Testis (tissue), 2 donors: Measurements from ENCODE around the gene VIPR1.

ENCODE experiments used
- POLR2A ChIP-seq: fragments of 450-650 bp; IDR thresholded peaks from one replicate; pipeline ENCODE4 v1.6.1; 2017; ENCODE audit warnings: antibody characterized with exemption, mild to moderate bottlenecking, moderate library complexity
- TF ChIP-seq, protein P1 (sequence below), 3 experiments: fragments of 450-650 bp in 2 of 3; fragments of 200-600 bp in 1 of 3; sonication (generic) in 1 of 3; IDR thresholded peaks; one replicate each; pipeline ENCODE4 v1.5.1; 2016 to 2019; ENCODE audit warnings: antibody characterized with exemption in 3 of 3, mild to moderate bottlenecking in 2 of 3, moderate library complexity in 1 of 3

DNA sequence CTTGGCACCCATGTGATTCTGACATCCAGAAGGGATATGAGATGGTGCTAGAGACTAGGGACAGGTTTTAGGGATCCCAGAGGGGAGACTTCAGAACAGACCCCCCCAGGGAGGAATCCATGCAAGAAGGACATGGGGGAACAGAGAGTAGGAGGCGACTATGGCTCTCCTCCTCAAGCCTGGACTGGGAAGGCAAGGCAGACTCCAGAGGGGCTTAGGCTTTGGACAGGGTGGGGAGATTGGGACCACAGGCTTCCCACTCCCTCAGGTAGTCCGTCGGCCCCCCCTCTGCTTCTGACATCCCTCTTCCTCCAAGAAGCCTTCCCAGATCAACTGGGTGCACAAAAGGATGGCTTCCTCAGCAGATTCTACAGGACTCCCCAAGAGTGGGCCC is 3.0 kb upstream of the VIPR1 start:
- TF ChIP-seq, protein P1, sequence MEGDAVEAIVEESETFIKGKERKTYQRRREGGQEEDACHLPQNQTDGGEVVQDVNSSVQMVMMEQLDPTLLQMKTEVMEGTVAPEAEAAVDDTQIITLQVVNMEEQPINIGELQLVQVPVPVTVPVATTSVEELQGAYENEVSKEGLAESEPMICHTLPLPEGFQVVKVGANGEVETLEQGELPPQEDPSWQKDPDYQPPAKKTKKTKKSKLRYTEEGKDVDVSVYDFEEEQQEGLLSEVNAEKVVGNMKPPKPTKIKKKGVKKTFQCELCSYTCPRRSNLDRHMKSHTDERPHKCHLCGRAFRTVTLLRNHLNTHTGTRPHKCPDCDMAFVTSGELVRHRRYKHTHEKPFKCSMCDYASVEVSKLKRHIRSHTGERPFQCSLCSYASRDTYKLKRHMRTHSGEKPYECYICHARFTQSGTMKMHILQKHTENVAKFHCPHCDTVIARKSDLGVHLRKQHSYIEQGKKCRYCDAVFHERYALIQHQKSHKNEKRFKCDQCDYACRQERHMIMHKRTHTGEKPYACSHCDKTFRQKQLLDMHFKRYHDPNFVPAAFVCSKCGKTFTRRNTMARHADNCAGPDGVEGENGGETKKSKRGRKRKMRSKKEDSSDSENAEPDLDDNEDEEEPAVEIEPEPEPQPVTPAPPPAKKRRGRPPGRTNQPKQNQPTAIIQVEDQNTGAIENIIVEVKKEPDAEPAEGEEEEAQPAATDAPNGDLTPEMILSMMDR (IDR thresholded peaks at IDR 0.05) = no peak
- TF ChIP-seq POLR2A = no peak
